ENCODE data around the gene MT2A. TPM values are rescaled to one million over a fixed set of nuclear protein-coding genes. Genes with fewer than 3 reads are reported as not detected.

The MT2A gene
- total and polyA plus RNA-seq, 10 of the 15 experiments (the other 5 are each of a cell fraction or from before 2014, with no cell fraction given), result 7.3 to 271 (median 53.5) TPM

DNA sequence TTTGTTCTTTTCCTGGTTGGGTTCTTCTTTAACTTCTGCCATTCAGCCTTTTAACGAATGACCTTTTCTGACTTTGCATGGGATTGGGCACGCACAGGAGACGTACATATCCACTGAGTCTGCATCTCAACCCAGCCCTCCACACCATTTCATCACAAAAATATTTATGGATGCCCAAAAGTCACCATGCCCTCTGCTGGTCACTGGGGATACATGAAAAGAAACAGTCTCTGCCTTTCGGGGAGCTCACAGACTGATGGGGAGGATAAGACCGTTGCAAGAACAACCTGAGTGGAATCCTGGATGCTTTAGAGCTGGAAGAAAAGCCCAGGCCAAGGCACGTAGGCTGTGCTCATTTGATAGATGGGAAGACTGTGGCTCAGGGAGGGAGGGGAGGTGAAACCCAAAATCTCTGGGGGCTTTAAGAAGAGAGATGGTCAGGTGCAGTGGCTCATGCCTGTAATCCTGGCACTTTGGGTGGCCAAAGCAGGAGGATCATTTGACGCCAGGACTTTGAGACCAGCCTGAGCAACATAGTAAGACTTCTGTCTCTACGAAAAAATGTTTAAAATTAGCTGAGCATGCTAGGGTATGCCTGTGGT, 7.9 kb upstream of the MT2A start:
- H3K4me3 ChIP-seq, result no peak overlapping the region
- peak; percentile 92 for ATAC-seq
- H4K20me1 ChIP-seq (ENCODE audit: control insufficient read depth, insufficient read depth), result no peaks in the 10 kb centered on the region
- no peak overlapping the region for H3K9ac ChIP-seq (ENCODE audit: control insufficient read depth, insufficient read depth, low read length)
- peak; percentile 13 for FAIRE-seq
- no peaks in the 10 kb centered on the region for H3K79me2 ChIP-seq (ENCODE audit: control insufficient read depth, insufficient read depth, low read length)
- ChIA-PET POLR2A (no interaction called here), RAD21 (ENCODE audit: unreplicated experiment) (interaction anchor here (0.6 to 1.6 kb wide), 6 partner anchors 9 to 101 kb away, joined by 3 to 7 read pairs (median 5); no protein-coding TSS in a partner anchor), SMC1A (ENCODE audit: uncharacterized antibody, unreplicated experiment) (interaction anchor here (0.6 to 2.8 kb wide), 13 partner anchors 9 to 101 kb away, joined by 3 to 14 read pairs (median 3); no protein-coding TSS in a partner anchor), CTCF (interaction anchor here (0.5 to 2.3 kb wide), 25 partner anchors 9 to 269 kb away, joined by 3 to 31 read pairs (median 4); partner anchors contain the start of gene MT1E)
- no peaks in the 10 kb centered on the region for H3K36me3 ChIP-seq (ENCODE audit: control insufficient read depth in 2 of 2, insufficient read depth in 2 of 2, low read length in 1 of 2)
- no peak overlapping the region for H3K4me2 ChIP-seq (ENCODE audit: control insufficient read depth, insufficient read depth)
- in situ Hi-C loops (cut with MboI), result no loop called here
- WGBS (ENCODE audit: insufficient coverage, insufficient replicate concordance, low lambda C conversion rate, missing lambda C conversion rate), result 4% methylated on average over 8 of the region's 8 CpGs
- TF ChIP-seq SMC3 (IDR thresholded peaks at IDR 0.05; ENCODE audit: borderline replicate concordance, low read length), result peak; percentile 63; the same call in 1 of the 2 replicates
- no peak for TF ChIP-seq MYC (IDR thresholded peaks at IDR 0.05; ENCODE audit: insufficient read depth, insufficient read length, insufficient replicate concordance, low read length, severe bottlenecking)
- peak; percentile 49 for TF ChIP-seq RAD21 (IDR thresholded peaks at IDR 0.05; ENCODE audit: insufficient read depth, low read depth, low read length)
- TF ChIP-seq HCFC1 (IDR thresholded peaks at IDR 0.05; ENCODE audit: low read length), result no peak
- TF ChIP-seq, protein P1, sequence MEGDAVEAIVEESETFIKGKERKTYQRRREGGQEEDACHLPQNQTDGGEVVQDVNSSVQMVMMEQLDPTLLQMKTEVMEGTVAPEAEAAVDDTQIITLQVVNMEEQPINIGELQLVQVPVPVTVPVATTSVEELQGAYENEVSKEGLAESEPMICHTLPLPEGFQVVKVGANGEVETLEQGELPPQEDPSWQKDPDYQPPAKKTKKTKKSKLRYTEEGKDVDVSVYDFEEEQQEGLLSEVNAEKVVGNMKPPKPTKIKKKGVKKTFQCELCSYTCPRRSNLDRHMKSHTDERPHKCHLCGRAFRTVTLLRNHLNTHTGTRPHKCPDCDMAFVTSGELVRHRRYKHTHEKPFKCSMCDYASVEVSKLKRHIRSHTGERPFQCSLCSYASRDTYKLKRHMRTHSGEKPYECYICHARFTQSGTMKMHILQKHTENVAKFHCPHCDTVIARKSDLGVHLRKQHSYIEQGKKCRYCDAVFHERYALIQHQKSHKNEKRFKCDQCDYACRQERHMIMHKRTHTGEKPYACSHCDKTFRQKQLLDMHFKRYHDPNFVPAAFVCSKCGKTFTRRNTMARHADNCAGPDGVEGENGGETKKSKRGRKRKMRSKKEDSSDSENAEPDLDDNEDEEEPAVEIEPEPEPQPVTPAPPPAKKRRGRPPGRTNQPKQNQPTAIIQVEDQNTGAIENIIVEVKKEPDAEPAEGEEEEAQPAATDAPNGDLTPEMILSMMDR (IDR thresholded peaks at IDR 0.05 in 2 of 3, conservative IDR thresholded peaks at IDR 0.05 in 1 of 3; ENCODE audit: control insufficient read depth in 2 of 3, extremely low read depth in 1 of 3, insufficient read depth in 1 of 3, low read depth in 3 of 3, low read length in 3 of 3), result peak; percentile 64 to 74 (median 64)
- no peak for TF ChIP-seq CHD4 (IDR thresholded peaks at IDR 0.05)
- H3K27me3 ChIP-seq (replicated peaks in 1 of 2; ENCODE audit: control insufficient read depth in 2 of 2, insufficient read depth in 2 of 2, low read length in 1 of 2), result no peaks in the 10 kb centered on the region; a peak in 2 of 4 replicates
- no peak for DNase-seq (ENCODE audit: low read depth, low spot score)
- no peak overlapping the region for H2AFZ ChIP-seq (ENCODE audit: control insufficient read depth, low read depth, low read length)
- no TSS peak for BruUV-seq (replicated peaks)
- no peaks in the 10 kb centered on the region for H3K4me1 ChIP-seq (ENCODE audit: control insufficient read depth, insufficient read depth, low read length)
- H3K27ac ChIP-seq (ENCODE audit: control insufficient read depth, insufficient read depth), result no peak overlapping the region
- intact Hi-C loops (cut with micrococcal nuclease; ENCODE audit: unreplicated experiment), result loop anchor here (1.0 kb wide), 1 partner anchor 86 kb away; no protein-coding TSS in a partner anchor
- H3K9me3 ChIP-seq (replicated peaks; ENCODE audit: control insufficient read depth, insufficient read depth, low read length), result no peaks in the 10 kb centered on the region

All from GM12878 (cell line).